MM.1S (cell line): ENCODE data around the gene NDRG4.

Experiments used
- DNase-seq: peaks from one replicate; pipeline ENCODE4 v3.0.0-alpha.2; 2015
- H2AFZ ChIP-seq: fragments of 300-600 bp; sonication (generic); 2 replicates; pipeline ENCODE4 v1.6.0; 2016; ENCODE audit warnings: antibody characterized with exemption, low read length
- H3F3A ChIP-seq: fragments of 300-600 bp; sonication (generic); 2 replicates; pipeline ENCODE4 v1.6.1; 2016; ENCODE audit warnings: mild to moderate bottlenecking, antibody characterized with exemption, low read length, moderate library complexity, mixed read lengths; ENCODE audit not compliant: insufficient read depth
- H3K27ac ChIP-seq: fragments of 300-600 bp; sonication (generic); 2 replicates; pipeline ENCODE4 v1.5.1; 2016; ENCODE audit warnings: mild to moderate bottlenecking, low read length
- H3K27me3 ChIP-seq: fragments of 300-600 bp; sonication (generic); replicated peaks from 2 replicates; pipeline ENCODE4 v1.6.0; 2016; ENCODE audit warnings: low read length; ENCODE audit not compliant: insufficient read depth
- H3K36me3 ChIP-seq: fragments of 300-600 bp; sonication (generic); replicated peaks from 2 replicates; pipeline ENCODE4 v1.6.1; 2016; ENCODE audit warnings: mild to moderate bottlenecking, low read length, mixed read lengths; ENCODE audit not compliant: insufficient read depth
- H3K4me1 ChIP-seq: fragments of 300-600 bp; sonication (generic); 2 replicates; pipeline ENCODE4 v1.6.1; 2016; ENCODE audit warnings: low read length, mixed read lengths
- H3K4me2 ChIP-seq: fragments of 300-600 bp; sonication (generic); 2 replicates; pipeline ENCODE4 v1.6.0; 2016; ENCODE audit warnings: low read depth, low read length
- H3K4me3 ChIP-seq: fragments of 300-600 bp; sonication (generic); 2 replicates; pipeline ENCODE4 v1.5.1; 2016; ENCODE audit warnings: low read length, mixed read lengths
- H3K79me2 ChIP-seq: fragments of 300-600 bp; sonication (generic); 2 replicates; pipeline ENCODE4 v1.6.1; 2016; ENCODE audit warnings: mixed run types, low read length, mixed read lengths
- H3K9ac ChIP-seq: fragments of 300-600 bp; sonication (generic); 2 replicates; pipeline ENCODE4 v1.6.1; 2016; ENCODE audit warnings: low read length, mixed read lengths
- H3K9me2 ChIP-seq: fragments of 300-600 bp; sonication (generic); replicated peaks from 2 replicates; pipeline ENCODE4 v1.6.1; 2016; ENCODE audit warnings: mild to moderate bottlenecking, low read length, mixed read lengths; ENCODE audit not compliant: insufficient read depth
- H3K9me3 ChIP-seq: fragments of 300-600 bp; sonication (generic); replicated peaks from 2 replicates; pipeline ENCODE4 v1.6.1; 2016; ENCODE audit warnings: mild to moderate bottlenecking, low read length, mixed read lengths; ENCODE audit not compliant: insufficient read depth
- H4K20me1 ChIP-seq: fragments of 300-600 bp; sonication (generic); 2 replicates; pipeline ENCODE4 v1.6.1; 2016; ENCODE audit warnings: mild to moderate bottlenecking, low read length, moderate library complexity, mixed read lengths; ENCODE audit not compliant: insufficient read depth
- EZH2 ChIP-seq: fragments of 300-600 bp; sonication (generic); optimal IDR thresholded peaks from 2 replicates; pipeline ENCODE3; 2017; ENCODE audit warnings: low read depth, mild to moderate bottlenecking, antibody characterized with exemption, low read length, mixed read lengths
- EZH2phosphoT487 ChIP-seq: fragments of 300-600 bp; sonication (generic); IDR thresholded peaks from 2 replicates; pipeline ENCODE4 v1.6.1; 2018; ENCODE audit warnings: antibody characterized with exemption, low read length
- TF ChIP-seq, protein P1 (sequence below): fragments of 300-600 bp; sonication (generic); IDR thresholded peaks from 2 replicates; pipeline ENCODE4 v1.5.1; 2016; ENCODE audit warnings: antibody characterized with exemption, low read length, mixed read lengths

The NDRG4 gene

DNA sequence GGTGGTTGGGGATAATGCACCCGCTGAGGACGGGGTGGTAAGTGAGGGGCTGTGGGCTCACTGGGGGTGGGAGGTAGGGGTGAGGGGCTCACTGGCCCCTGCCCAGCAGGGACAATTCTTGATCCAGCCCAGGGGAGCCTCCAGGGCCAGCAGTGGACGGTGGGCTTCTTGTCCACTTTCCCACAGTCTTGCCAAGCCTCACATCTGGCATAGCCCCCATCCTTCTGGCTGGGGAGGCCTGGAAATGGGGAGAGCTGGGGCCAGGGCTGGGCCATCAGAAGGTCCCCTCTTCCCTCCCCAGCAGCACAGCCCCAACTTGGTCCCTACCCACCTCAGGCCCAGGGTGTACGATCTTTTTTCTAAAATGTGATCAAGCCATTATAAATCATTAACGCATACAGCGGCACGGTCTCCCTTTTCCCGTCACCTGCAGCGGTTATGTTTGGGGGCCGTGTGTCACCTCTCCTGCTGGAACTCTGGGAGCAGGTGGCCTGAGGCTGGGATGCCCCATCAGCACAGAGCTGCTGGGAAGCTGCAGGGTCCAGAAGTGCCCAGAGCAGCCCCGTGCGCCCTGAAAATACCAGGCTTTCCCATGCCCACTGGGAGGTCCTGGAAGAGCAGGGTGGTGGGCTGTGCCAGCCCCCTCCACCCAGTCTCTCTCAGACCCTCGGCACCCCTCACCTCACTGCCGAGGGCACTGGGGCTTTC lies 8.2 kb downstream of the NDRG4 start:
- DNase-seq: no peak
- Histone ChIP-seq H2AFZ (no peak overlapping the region), H3K9me2 (no peaks in the 10 kb centered on the region), H3K79me2 (no peaks in the 10 kb centered on the region), H3K4me2 (no peak overlapping the region), H3K36me3 (no peaks in the 10 kb centered on the region), H3K9me3 (no peaks in the 10 kb centered on the region), H3K27ac (no peak overlapping the region), H4K20me1 (no peaks in the 10 kb centered on the region), H3F3A (no peaks in the 10 kb centered on the region), H3K9ac (no peak overlapping the region), H3K4me1 (no peaks in the 10 kb centered on the region), H3K4me3 (no peak overlapping the region), H3K27me3 (no peaks in the 10 kb centered on the region)
- no peak for TF ChIP-seq EZH2phosphoT487
- TF ChIP-seq, protein P1, sequence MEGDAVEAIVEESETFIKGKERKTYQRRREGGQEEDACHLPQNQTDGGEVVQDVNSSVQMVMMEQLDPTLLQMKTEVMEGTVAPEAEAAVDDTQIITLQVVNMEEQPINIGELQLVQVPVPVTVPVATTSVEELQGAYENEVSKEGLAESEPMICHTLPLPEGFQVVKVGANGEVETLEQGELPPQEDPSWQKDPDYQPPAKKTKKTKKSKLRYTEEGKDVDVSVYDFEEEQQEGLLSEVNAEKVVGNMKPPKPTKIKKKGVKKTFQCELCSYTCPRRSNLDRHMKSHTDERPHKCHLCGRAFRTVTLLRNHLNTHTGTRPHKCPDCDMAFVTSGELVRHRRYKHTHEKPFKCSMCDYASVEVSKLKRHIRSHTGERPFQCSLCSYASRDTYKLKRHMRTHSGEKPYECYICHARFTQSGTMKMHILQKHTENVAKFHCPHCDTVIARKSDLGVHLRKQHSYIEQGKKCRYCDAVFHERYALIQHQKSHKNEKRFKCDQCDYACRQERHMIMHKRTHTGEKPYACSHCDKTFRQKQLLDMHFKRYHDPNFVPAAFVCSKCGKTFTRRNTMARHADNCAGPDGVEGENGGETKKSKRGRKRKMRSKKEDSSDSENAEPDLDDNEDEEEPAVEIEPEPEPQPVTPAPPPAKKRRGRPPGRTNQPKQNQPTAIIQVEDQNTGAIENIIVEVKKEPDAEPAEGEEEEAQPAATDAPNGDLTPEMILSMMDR: no peak
- TF ChIP-seq EZH2: no peak

DNA sequence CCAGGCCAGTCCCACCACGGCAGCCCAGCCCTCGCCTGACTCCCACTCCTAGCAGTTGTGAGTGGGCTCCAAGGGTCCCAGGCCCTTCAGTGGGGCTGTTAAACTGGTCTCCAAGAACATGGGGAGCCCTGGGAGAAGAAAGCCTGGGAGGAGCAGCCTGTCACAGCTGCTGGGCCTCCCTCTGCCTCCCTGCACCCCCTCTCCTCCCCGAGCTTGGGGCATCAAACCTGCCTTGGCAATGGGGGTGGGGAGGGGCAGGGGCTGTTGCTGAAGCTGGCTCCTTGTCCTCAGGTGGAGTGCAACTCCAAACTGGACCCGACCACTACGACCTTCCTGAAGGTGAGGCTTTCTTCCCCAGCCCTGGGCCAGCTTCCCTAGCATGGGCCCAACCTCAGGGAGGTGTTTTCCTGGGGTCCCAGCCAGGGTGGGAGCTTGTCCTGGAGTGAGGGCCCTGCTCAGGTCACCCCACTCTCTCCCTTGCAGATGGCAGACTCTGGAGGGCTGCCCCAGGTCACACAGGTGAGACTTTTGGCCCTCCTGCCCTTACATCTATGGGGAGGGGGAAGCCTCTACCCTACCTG lies 8.8 kb downstream of the NDRG4 start:
- Histone ChIP-seq H3K4me3 (no peak overlapping the region), H3K27me3 (no peaks in the 10 kb centered on the region), H3K27ac (no peak overlapping the region), H3K9me3 (no peaks in the 10 kb centered on the region), H3K4me2 (no peak overlapping the region), H3K4me1 (no peaks in the 10 kb centered on the region), H3K79me2 (no peaks in the 10 kb centered on the region), H3K36me3 (no peaks in the 10 kb centered on the region), H3K9me2 (no peaks in the 10 kb centered on the region), H3F3A (no peaks in the 10 kb centered on the region), H4K20me1 (no peaks in the 10 kb centered on the region), H3K9ac (no peak overlapping the region), H2AFZ (no peak overlapping the region)
- TF ChIP-seq EZH2: no peak
- TF ChIP-seq, protein P1: no peak
- TF ChIP-seq EZH2phosphoT487: no peak
- no peak for DNase-seq

DNA sequence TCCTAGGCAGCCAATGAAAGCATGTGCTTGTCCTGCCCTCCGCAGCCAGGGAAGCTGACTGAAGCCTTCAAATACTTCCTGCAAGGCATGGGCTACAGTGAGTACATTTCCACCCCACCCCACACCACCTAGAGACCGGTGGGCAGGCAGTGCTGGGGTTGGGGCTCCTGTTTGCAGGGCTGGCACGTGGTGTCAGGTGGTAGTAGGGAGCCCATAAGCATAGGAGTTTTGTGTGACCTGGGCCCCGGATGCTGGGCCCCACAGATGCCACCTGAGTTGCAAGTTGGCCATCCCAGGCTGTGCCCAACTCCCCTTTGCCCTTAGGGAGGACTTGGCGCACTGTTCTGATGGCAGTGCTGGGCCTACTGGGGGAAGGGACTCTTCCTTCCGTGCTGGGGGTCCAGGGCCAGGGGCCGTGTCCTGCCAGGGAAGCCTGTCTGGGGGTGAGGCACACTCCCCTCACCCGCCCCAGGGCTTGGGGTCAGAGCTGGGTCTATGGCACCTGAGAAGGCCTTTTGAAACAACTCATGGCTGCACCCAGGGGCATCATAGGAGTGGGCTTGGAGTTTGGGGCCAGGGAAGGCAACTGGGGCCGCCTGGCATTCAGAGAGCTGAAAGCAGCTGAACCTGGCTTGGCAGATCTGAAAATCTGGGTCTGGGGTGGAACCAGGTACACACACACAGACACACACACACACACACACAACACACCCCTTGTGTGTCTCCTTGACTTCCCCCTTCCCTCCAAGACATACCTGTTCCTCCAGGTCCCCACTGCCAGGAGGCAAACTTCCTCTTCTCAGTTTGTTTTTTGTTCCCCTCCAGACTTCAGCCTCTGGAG lies 9.5 kb downstream of the NDRG4 start:
- H3K27me3 ChIP-seq: no peaks in the 10 kb centered on the region
- no peak overlapping the region for H3K4me2 ChIP-seq
- no peaks in the 10 kb centered on the region for H3K9me3 ChIP-seq
- no peaks in the 10 kb centered on the region for H3K9me2 ChIP-seq
- DNase-seq: no peak
- no peaks in the 10 kb centered on the region for H3K36me3 ChIP-seq
- H3K27ac ChIP-seq: no peak overlapping the region
- H3K9ac ChIP-seq: no peak overlapping the region
- H3K4me3 ChIP-seq: no peak overlapping the region
- H3K79me2 ChIP-seq: peaks cover 6% of the 10 kb centered on the region; the same call in 1 of the 2 replicates
- no peak overlapping the region for H2AFZ ChIP-seq
- no peaks in the 10 kb centered on the region for H4K20me1 ChIP-seq
- TF ChIP-seq, protein P1: no peak
- TF ChIP-seq EZH2 (no peak), EZH2phosphoT487 (no peak)
- H3K4me1 ChIP-seq: no peaks in the 10 kb centered on the region
- H3F3A ChIP-seq: peaks cover 3% of the 10 kb centered on the region; the same call in 1 of the 2 replicates
